ENCODE results near the gene CDX2. TPM values are rescaled to one million over a fixed set of nuclear protein-coding genes. Genes with fewer than 3 reads are reported as not detected.

Gene CDX2
- total and polyA plus RNA-seq, 2 experiments from 2014 or later: 34.6 to 60.6 TPM

- no peak overlapping the region for H3K27ac ChIP-seq
- H2AFZ ChIP-seq: no peak overlapping the region
- H3K4me3 ChIP-seq: no peak overlapping the region
- peaks cover 27% of the 10 kb centered on the region for H3K4me1 ChIP-seq (ENCODE audit: insufficient read depth)
- WGBS (ENCODE audit: low lambda C conversion rate, missing lambda C conversion rate): 52% methylated on average over 10 of the region's 10 CpGs
- H3K36me3 ChIP-seq (replicated peaks; ENCODE audit: insufficient read depth, low read depth): no peaks in the 10 kb centered on the region
- no peaks in the 10 kb centered on the region for H4K20me1 ChIP-seq (ENCODE audit: insufficient read depth, poor library complexity, severe bottlenecking)
- no peaks in the 10 kb centered on the region for H3K79me2 ChIP-seq
- H3K27me3 ChIP-seq: peaks cover 84% of the 10 kb centered on the region
- H3K4me2 ChIP-seq: no peak overlapping the region
- H3K9me2 ChIP-seq (replicated peaks; ENCODE audit: insufficient read depth): no peaks in the 10 kb centered on the region
- TF ChIP-seq EZH2phosphoT487 (IDR thresholded peaks at IDR 0.05; ENCODE audit: low read depth, severe bottlenecking, unreplicated experiment) (no peak), EZH2 (IDR thresholded peaks at IDR 0.05; ENCODE audit: borderline replicate concordance) (no peak)
- H3K9me3 ChIP-seq (ENCODE audit: low read depth): no peaks in the 10 kb centered on the region
- DNase-seq (ENCODE audit: low spot score): no peak
Measured at GRCh38 chr13:27915301-27916207, 53.6 kb downstream of the CDX2 start.

- H3K27ac ChIP-seq: no peak overlapping the region
Measured at GRCh38 chr13:27913160-27913559, 56.0 kb downstream of the CDX2 start.

GRCh38 chr13:27911521-27911920 is 57.6 kb downstream of the CDX2 start:
- H3K79me2 ChIP-seq: no peaks in the 10 kb centered on the region
- no peak overlapping the region for H2AFZ ChIP-seq
- H3K36me3 ChIP-seq (replicated peaks; ENCODE audit: insufficient read depth, low read depth): no peaks in the 10 kb centered on the region
- no peaks in the 10 kb centered on the region for H3K9me3 ChIP-seq (ENCODE audit: low read depth)
- H3K4me1 ChIP-seq (ENCODE audit: insufficient read depth): peaks cover 12% of the 10 kb centered on the region
- H3K27me3 ChIP-seq: peaks cover 55% of the 10 kb centered on the region
- no peaks in the 10 kb centered on the region for H3K9me2 ChIP-seq (replicated peaks; ENCODE audit: insufficient read depth)
- no peak overlapping the region for H3K4me3 ChIP-seq
- no peaks in the 10 kb centered on the region for H4K20me1 ChIP-seq (ENCODE audit: insufficient read depth, poor library complexity, severe bottlenecking)
- H3K27ac ChIP-seq: no peak overlapping the region
- TF ChIP-seq CTCF (IDR thresholded peaks at IDR 0.05; ENCODE audit: poor library complexity) (no peak), EZH2phosphoT487 (IDR thresholded peaks at IDR 0.05; ENCODE audit: low read depth, severe bottlenecking, unreplicated experiment) (no peak), EZH2 (IDR thresholded peaks at IDR 0.05; ENCODE audit: borderline replicate concordance) (no peak)
- no peak for DNase-seq (ENCODE audit: low spot score)
- WGBS (ENCODE audit: low lambda C conversion rate, missing lambda C conversion rate): 34% methylated on average over 2 of the region's 2 CpGs
- H3K4me2 ChIP-seq: peak overlapping the region; percentile 12

More at GRCh38 chr13:27913160-27913559, 56.0 kb downstream of the CDX2 start:
- Histone ChIP-seq H3K36me3 (replicated peaks; ENCODE audit: insufficient read depth, low read depth) (no peaks in the 10 kb centered on the region), H3K4me2 (no peak overlapping the region), H3K9me3 (ENCODE audit: low read depth) (no peaks in the 10 kb centered on the region), H3K4me3 (no peak overlapping the region), H3K79me2 (no peaks in the 10 kb centered on the region), H3K27me3 (peaks cover 65% of the 10 kb centered on the region), H3K9me2 (replicated peaks; ENCODE audit: insufficient read depth) (no peaks in the 10 kb centered on the region), H4K20me1 (ENCODE audit: insufficient read depth, poor library complexity, severe bottlenecking) (no peaks in the 10 kb centered on the region), H2AFZ (no peak overlapping the region), H3K4me1 (ENCODE audit: insufficient read depth) (peaks cover 12% of the 10 kb centered on the region)
- WGBS (ENCODE audit: low lambda C conversion rate, missing lambda C conversion rate): 86% methylated on average over 1 of the region's 1 CpG
- DNase-seq (ENCODE audit: low spot score): no peak
- TF ChIP-seq EZH2 (IDR thresholded peaks at IDR 0.05; ENCODE audit: borderline replicate concordance): no peak
- TF ChIP-seq CTCF (IDR thresholded peaks at IDR 0.05; ENCODE audit: poor library complexity): no peak
- TF ChIP-seq EZH2phosphoT487 (IDR thresholded peaks at IDR 0.05; ENCODE audit: low read depth, severe bottlenecking, unreplicated experiment): no peak

Small RNA genes within 50 kb of the gene (small RNA-seq; reads per million reads assigned to genes)
- gene ATP5F1EP2 (not detected), gene RN7SL272P (not detected)

Other genes with a start within 250 kb of the CDX2 start
- not detected in 2 replicates for gene GSX1, start 176.8 kb downstream of the CDX2 start, total RNA-seq
- gene GSX1, start 176.8 kb downstream of the CDX2 start, polyA plus RNA-seq: not detected in 2 replicates
- 0.20 and 1.3 TPM in 2 replicates for gene PDX1, start 49.3 kb downstream of the CDX2 start, total RNA-seq
- gene PDX1, start 49.3 kb downstream of the CDX2 start, polyA plus RNA-seq: 0.95 and 1.8 TPM in 2 replicates
- gene URAD, start 19.4 kb upstream of the CDX2 start, total RNA-seq: 13.5 and 18.2 TPM in 2 replicates
- 35.7 and 38.1 TPM in 2 replicates for gene URAD, start 19.4 kb upstream of the CDX2 start, polyA plus RNA-seq
- 0.10 TPM in 1 of 2 replicates, not detected in the other for gene FLT3, start 131.3 kb upstream of the CDX2 start, total RNA-seq
- gene FLT3, start 131.3 kb upstream of the CDX2 start, polyA plus RNA-seq: 0.09 and 0.29 TPM in 2 replicates
- gene PAN3, start 169.2 kb upstream of the CDX2 start, total RNA-seq: 23.5 and 29.8 TPM in 2 replicates
- 6.9 and 13.0 TPM in 2 replicates for gene PAN3, start 169.2 kb upstream of the CDX2 start, polyA plus RNA-seq